ENCODE results near the gene SCN2B. TPM values are rescaled to one million over a fixed set of nuclear protein-coding genes. Genes with fewer than 3 reads are reported as not detected.

Gene SCN2B
- polyA plus RNA-seq, 1 donor from 2014 or later, result 1.1 TPM

- Histone ChIP-seq H2AFZ (ENCODE audit: low read depth, low read length) (no peak overlapping the region), H3K9ac (ENCODE audit: low read length) (no peak overlapping the region), H3K27ac (ENCODE audit: low read length) (no peak overlapping the region), H3K27me3 (ENCODE audit: insufficient read depth, low read depth, low read length) (peaks cover 17% of the 10 kb centered on the region), H3K4me3 (ENCODE audit: low read length) (no peak overlapping the region), H3K36me3 (ENCODE audit: insufficient read depth, low read length) (no peaks in the 10 kb centered on the region), H4K20me1 (ENCODE audit: insufficient read depth) (no peaks in the 10 kb centered on the region), H3F3A (ENCODE audit: insufficient read depth, low read length, poor library complexity, severe bottlenecking) (no peaks in the 10 kb centered on the region), H3K9me3 (ENCODE audit: low read length) (no peaks in the 10 kb centered on the region), H3K9me2 (ENCODE audit: insufficient read depth, low read length) (no peaks in the 10 kb centered on the region), H3K79me2 (replicated peaks; ENCODE audit: insufficient read depth, low read length) (no peaks in the 10 kb centered on the region), H3K4me2 (ENCODE audit: low read length) (no peak overlapping the region)
- no peak for TF ChIP-seq TAF1 (IDR thresholded peaks at IDR 0.05; ENCODE audit: low read depth)
- TF ChIP-seq EZH2 (IDR thresholded peaks at IDR 0.05; ENCODE audit: borderline replicate concordance, insufficient read depth, low read length, poor library complexity, severe bottlenecking), result no peak
Observed at GRCh38 chr11:118167906-118168305, 8.5 kb downstream of the SCN2B start.

DNA sequence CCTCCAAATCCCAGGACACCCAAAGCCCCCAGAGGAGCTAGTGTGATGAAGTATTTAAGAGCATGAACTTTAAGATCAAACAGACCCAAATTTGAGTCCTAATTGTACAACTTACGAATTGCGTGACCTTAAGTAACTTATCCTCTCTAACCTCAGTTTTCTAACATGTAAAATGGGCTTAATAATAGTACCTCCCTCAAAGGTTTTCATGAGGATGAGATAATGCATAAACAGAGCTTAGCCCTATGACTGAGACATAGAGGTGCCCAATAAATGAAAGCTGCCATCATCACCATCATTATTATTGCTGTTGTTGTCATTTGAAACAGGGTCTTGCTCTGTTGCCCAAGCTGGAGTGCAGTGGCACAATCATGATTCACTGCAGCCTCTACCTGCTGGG is 9.2 kb downstream of the SCN2B start:
- Histone ChIP-seq H3K4me2 (ENCODE audit: low read length) (no peak overlapping the region), H3K9ac (ENCODE audit: low read length) (no peak overlapping the region), H3K79me2 (replicated peaks; ENCODE audit: insufficient read depth, low read length) (no peaks in the 10 kb centered on the region), H3K4me3 (ENCODE audit: low read length) (no peak overlapping the region), H3K9me2 (ENCODE audit: insufficient read depth, low read length) (no peaks in the 10 kb centered on the region), H3K27me3 (ENCODE audit: insufficient read depth, low read depth, low read length) (peaks cover 17% of the 10 kb centered on the region), H4K20me1 (ENCODE audit: insufficient read depth) (no peaks in the 10 kb centered on the region), H2AFZ (ENCODE audit: low read depth, low read length) (no peak overlapping the region), H3K36me3 (ENCODE audit: insufficient read depth, low read length) (no peaks in the 10 kb centered on the region), H3K27ac (ENCODE audit: low read length) (no peak overlapping the region), H3K9me3 (ENCODE audit: low read length) (no peaks in the 10 kb centered on the region), H3F3A (ENCODE audit: insufficient read depth, low read length, poor library complexity, severe bottlenecking) (no peaks in the 10 kb centered on the region)
- TF ChIP-seq MXI1 (conservative IDR thresholded peaks at IDR 0.05; ENCODE audit: poor library complexity, severe bottlenecking), result no peak
- no peak for TF ChIP-seq EP300 (conservative IDR thresholded peaks at IDR 0.05; ENCODE audit: poor library complexity, severe bottlenecking)
- no peak for TF ChIP-seq SMC3 (conservative IDR thresholded peaks at IDR 0.05; ENCODE audit: poor library complexity)
- no peak for TF ChIP-seq POLR2AphosphoS5 (IDR thresholded peaks at IDR 0.05)
- TF ChIP-seq, protein P1, sequence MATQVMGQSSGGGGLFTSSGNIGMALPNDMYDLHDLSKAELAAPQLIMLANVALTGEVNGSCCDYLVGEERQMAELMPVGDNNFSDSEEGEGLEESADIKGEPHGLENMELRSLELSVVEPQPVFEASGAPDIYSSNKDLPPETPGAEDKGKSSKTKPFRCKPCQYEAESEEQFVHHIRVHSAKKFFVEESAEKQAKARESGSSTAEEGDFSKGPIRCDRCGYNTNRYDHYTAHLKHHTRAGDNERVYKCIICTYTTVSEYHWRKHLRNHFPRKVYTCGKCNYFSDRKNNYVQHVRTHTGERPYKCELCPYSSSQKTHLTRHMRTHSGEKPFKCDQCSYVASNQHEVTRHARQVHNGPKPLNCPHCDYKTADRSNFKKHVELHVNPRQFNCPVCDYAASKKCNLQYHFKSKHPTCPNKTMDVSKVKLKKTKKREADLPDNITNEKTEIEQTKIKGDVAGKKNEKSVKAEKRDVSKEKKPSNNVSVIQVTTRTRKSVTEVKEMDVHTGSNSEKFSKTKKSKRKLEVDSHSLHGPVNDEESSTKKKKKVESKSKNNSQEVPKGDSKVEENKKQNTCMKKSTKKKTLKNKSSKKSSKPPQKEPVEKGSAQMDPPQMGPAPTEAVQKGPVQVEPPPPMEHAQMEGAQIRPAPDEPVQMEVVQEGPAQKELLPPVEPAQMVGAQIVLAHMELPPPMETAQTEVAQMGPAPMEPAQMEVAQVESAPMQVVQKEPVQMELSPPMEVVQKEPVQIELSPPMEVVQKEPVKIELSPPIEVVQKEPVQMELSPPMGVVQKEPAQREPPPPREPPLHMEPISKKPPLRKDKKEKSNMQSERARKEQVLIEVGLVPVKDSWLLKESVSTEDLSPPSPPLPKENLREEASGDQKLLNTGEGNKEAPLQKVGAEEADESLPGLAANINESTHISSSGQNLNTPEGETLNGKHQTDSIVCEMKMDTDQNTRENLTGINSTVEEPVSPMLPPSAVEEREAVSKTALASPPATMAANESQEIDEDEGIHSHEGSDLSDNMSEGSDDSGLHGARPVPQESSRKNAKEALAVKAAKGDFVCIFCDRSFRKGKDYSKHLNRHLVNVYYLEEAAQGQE (IDR thresholded peaks at IDR 0.05; ENCODE audit: borderline replicate concordance), result no peak
- TF ChIP-seq RAD21 (conservative IDR thresholded peaks at IDR 0.05), result no peak
- no peak for TF ChIP-seq TAF1 (IDR thresholded peaks at IDR 0.05; ENCODE audit: low read depth)
- TF ChIP-seq EZH2 (IDR thresholded peaks at IDR 0.05; ENCODE audit: borderline replicate concordance, insufficient read depth, low read length, poor library complexity, severe bottlenecking), result no peak
- no peak for TF ChIP-seq CTCF (IDR thresholded peaks at IDR 0.05; ENCODE audit: poor library complexity, severe bottlenecking)

DNA sequence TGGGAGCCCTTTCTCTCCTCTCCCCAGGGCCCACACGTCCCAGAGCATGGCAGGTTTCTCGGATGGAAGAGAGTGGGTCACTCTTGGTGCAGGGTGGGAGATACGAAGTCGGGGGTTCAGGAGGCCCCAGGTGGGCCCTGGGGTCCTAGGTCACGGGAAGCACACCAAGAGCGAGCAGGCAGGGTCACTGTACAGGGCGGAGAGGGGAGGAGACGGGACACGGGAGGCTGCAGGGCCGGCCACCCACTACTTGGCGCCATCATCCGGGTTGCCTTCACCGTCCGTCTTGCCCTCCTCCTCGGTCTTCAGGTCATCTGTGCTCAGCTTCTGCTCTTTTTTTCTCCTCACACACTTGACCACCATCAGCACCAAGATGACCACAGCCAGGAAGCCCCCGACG is 9.8 kb downstream of the SCN2B start:
- no peaks in the 10 kb centered on the region for H3K36me3 ChIP-seq (ENCODE audit: insufficient read depth, low read length)
- no peaks in the 10 kb centered on the region for H3K9me3 ChIP-seq (ENCODE audit: low read length)
- no peaks in the 10 kb centered on the region for H3F3A ChIP-seq (ENCODE audit: insufficient read depth, low read length, poor library complexity, severe bottlenecking)
- H4K20me1 ChIP-seq (ENCODE audit: insufficient read depth), result no peaks in the 10 kb centered on the region
- H3K27ac ChIP-seq (ENCODE audit: low read length), result no peak overlapping the region
- H2AFZ ChIP-seq (ENCODE audit: low read depth, low read length), result no peak overlapping the region
- H3K9ac ChIP-seq (ENCODE audit: low read length), result no peak overlapping the region
- H3K27me3 ChIP-seq (ENCODE audit: insufficient read depth, low read depth, low read length), result peaks cover 17% of the 10 kb centered on the region
- H3K9me2 ChIP-seq (ENCODE audit: insufficient read depth, low read length), result no peaks in the 10 kb centered on the region
- no peak overlapping the region for H3K4me3 ChIP-seq (ENCODE audit: low read length)
- H3K79me2 ChIP-seq (replicated peaks; ENCODE audit: insufficient read depth, low read length), result no peaks in the 10 kb centered on the region
- H3K4me2 ChIP-seq (ENCODE audit: low read length), result no peak overlapping the region
- no peak for TF ChIP-seq RAD21 (conservative IDR thresholded peaks at IDR 0.05)
- TF ChIP-seq EZH2 (IDR thresholded peaks at IDR 0.05; ENCODE audit: borderline replicate concordance, insufficient read depth, low read length, poor library complexity, severe bottlenecking), result no peak
- TF ChIP-seq, protein P1 (IDR thresholded peaks at IDR 0.05; ENCODE audit: borderline replicate concordance), result no peak
- TF ChIP-seq CTCF (IDR thresholded peaks at IDR 0.05; ENCODE audit: poor library complexity, severe bottlenecking), result no peak

Data from neural cell (in vitro differentiated cells).